ENCODE data around the gene PLA2G1B.

GRCh38 chr12:120287491-120287890, 40.1 kb downstream of the PLA2G1B start:
- TF ChIP-seq CTCF (IDR thresholded peaks at IDR 0.05) (no peak), POLR2A (IDR thresholded peaks at IDR 0.05) (no peak), POLR2AphosphoS5 (IDR thresholded peaks at IDR 0.05) (no peak)
